Dendritic cell treated with granulocyte-macrophage colony-stimulating factor and Interleukin-4, amounts not matched to agents 40 ng/mL and 50 ng/mL, for 4 days (primary cell): ENCODE results near the gene PGAP3.
A peak's percentile ranks its signal among the peaks of the same experiment; 100 is the strongest.

Experiments used
- H3K27ac Mint-ChIP-seq: one replicate; pipeline ENCODE4 v1.8.0; 2022; ENCODE audit warnings: mild to moderate bottlenecking, mixed read lengths
- H3K27me3 Mint-ChIP-seq: one replicate; pipeline ENCODE4 v1.8.0; 2022; ENCODE audit warnings: mild to moderate bottlenecking, mixed read lengths
- H3K36me3 Mint-ChIP-seq: one replicate; pipeline ENCODE4 v1.8.0; 2022; ENCODE audit warnings: low read depth, mixed read lengths
- H3K4me1 Mint-ChIP-seq: one replicate; pipeline ENCODE4 v1.8.0; 2022; ENCODE audit warnings: low read depth, mixed read lengths
- H3K4me3 Mint-ChIP-seq: one replicate; pipeline ENCODE4 v1.8.0; 2022; ENCODE audit warnings: mild to moderate bottlenecking, moderate library complexity, mixed read lengths
- H3K9me3 Mint-ChIP-seq: one replicate; pipeline ENCODE4 v1.8.0; 2022; ENCODE audit warnings: mixed read lengths
- intact Hi-C: fragments of 100-400 bp; cut with micrococcal nuclease; formaldehyde crosslinking; loops from one replicate; pipeline ENCODE4 v1.15.0; 2022

PGAP3 gene

GRCh38 chr17:39639566-39640458 lies 48.0 kb downstream of the PGAP3 start:
- Mint-ChIP-seq H3K27ac (peak overlapping the region; percentile 37), H3K36me3 (peaks cover 21% of the 10 kb centered on the region), H3K27me3 (no peaks in the 10 kb centered on the region), H3K4me3 (peak overlapping the region; percentile 35), H3K9me3 (no peaks in the 10 kb centered on the region), H3K4me1 (peaks cover 94% of the 10 kb centered on the region)
- intact Hi-C loops = no loop called here

GRCh38 chr17:39639043-39639442 lies 48.8 kb downstream of the PGAP3 start:
- Mint-ChIP-seq H3K36me3 (peaks cover 17% of the 10 kb centered on the region), H3K4me1 (peaks cover 93% of the 10 kb centered on the region), H3K27me3 (no peaks in the 10 kb centered on the region), H3K9me3 (no peaks in the 10 kb centered on the region), H3K27ac (peak overlapping the region; percentile 37), H3K4me3 (peak overlapping the region; percentile 10)
- intact Hi-C loops = no loop called here

GRCh38 chr17:39638317-39638716 lies 49.5 kb downstream of the PGAP3 start:
- H3K27ac Mint-ChIP-seq = peak overlapping the region; percentile 79
- peak overlapping the region; percentile 94 for H3K4me3 Mint-ChIP-seq
- H3K4me1 Mint-ChIP-seq = peaks cover 91% of the 10 kb centered on the region
- intact Hi-C loops = no loop called here
- peaks cover 17% of the 10 kb centered on the region for H3K36me3 Mint-ChIP-seq
- peaks cover 1% of the 10 kb centered on the region for H3K27me3 Mint-ChIP-seq
- H3K9me3 Mint-ChIP-seq = no peaks in the 10 kb centered on the region

- Mint-ChIP-seq H3K9me3 (no peaks in the 10 kb centered on the region), H3K27me3 (peaks cover 8% of the 10 kb centered on the region), H3K4me1 (peaks cover 85% of the 10 kb centered on the region), H3K4me3 (peak within 1 kb of the TSS; percentile 94), H3K27ac (peak within 1 kb of the TSS; percentile 79), H3K36me3 (peaks cover 17% of the 10 kb centered on the region)
- intact Hi-C loops = loop anchor here (2.0 kb wide), 1 partner anchor 14 kb away; no protein-coding TSS in a partner anchor
These were observed 50.7 kb downstream of the PGAP3 start, which contains the start of gene STARD3 for GRCh38 chr17:39636927-39637736. STARD3 (plus strand) TSS chr17:39637144; CDS start chr17:39653532, 16,388 bp downstream.

GRCh38 chr17:39636587-39636926 lies 51.3 kb downstream of the PGAP3 start:
- Mint-ChIP-seq H3K4me1 (peaks cover 79% of the 10 kb centered on the region), H3K9me3 (no peaks in the 10 kb centered on the region), H3K36me3 (peaks cover 17% of the 10 kb centered on the region), H3K27ac (peak overlapping the region; percentile 79), H3K27me3 (peaks cover 13% of the 10 kb centered on the region), H3K4me3 (peak overlapping the region; percentile 94)
- intact Hi-C loops = loop anchor here (2.0 kb wide), 1 partner anchor 14 kb away; no protein-coding TSS in a partner anchor

- intact Hi-C loops = loop anchor here (2.0 kb wide), 1 partner anchor 13 kb away; no protein-coding TSS in a partner anchor
- peaks cover 70% of the 10 kb centered on the region for H3K4me1 Mint-ChIP-seq
- peaks cover 17% of the 10 kb centered on the region for H3K36me3 Mint-ChIP-seq
- peak overlapping the region; percentile 94 for H3K4me3 Mint-ChIP-seq
- H3K27me3 Mint-ChIP-seq = peaks cover 21% of the 10 kb centered on the region
- H3K27ac Mint-ChIP-seq = peak overlapping the region; percentile 79
- H3K9me3 Mint-ChIP-seq = no peaks in the 10 kb centered on the region
These were observed 52.2 kb downstream of the PGAP3 start for GRCh38 chr17:39635614-39636176.

- H3K9me3 Mint-ChIP-seq = no peaks in the 10 kb centered on the region
- H3K36me3 Mint-ChIP-seq = peaks cover 17% of the 10 kb centered on the region
- H3K4me3 Mint-ChIP-seq = no peak overlapping the region
- peaks cover 25% of the 10 kb centered on the region for H3K27me3 Mint-ChIP-seq
- intact Hi-C loops = no loop called here
- peaks cover 68% of the 10 kb centered on the region for H3K4me1 Mint-ChIP-seq
- no peak overlapping the region for H3K27ac Mint-ChIP-seq
These were observed 53.4 kb downstream of the PGAP3 start for GRCh38 chr17:39634384-39634871.

- H3K4me3 Mint-ChIP-seq = no peak overlapping the region
- intact Hi-C loops = no loop called here
- H3K36me3 Mint-ChIP-seq = peaks cover 17% of the 10 kb centered on the region
- no peaks in the 10 kb centered on the region for H3K9me3 Mint-ChIP-seq
- H3K4me1 Mint-ChIP-seq = peaks cover 63% of the 10 kb centered on the region
- H3K27me3 Mint-ChIP-seq = peaks cover 31% of the 10 kb centered on the region
- no peak overlapping the region for H3K27ac Mint-ChIP-seq
These were observed 54.2 kb downstream of the PGAP3 start for GRCh38 chr17:39633570-39634183.

- intact Hi-C loops = no loop called here
- Mint-ChIP-seq H3K4me3 (no peak overlapping the region), H3K27ac (peak overlapping the region; percentile 42), H3K9me3 (no peaks in the 10 kb centered on the region), H3K36me3 (peaks cover 4% of the 10 kb centered on the region), H3K27me3 (peaks cover 41% of the 10 kb centered on the region), H3K4me1 (peaks cover 50% of the 10 kb centered on the region)
These were observed 55.5 kb downstream of the PGAP3 start for GRCh38 chr17:39632153-39632941.

GRCh38 chr17:39631403-39631802 lies 56.5 kb downstream of the PGAP3 start:
- intact Hi-C loops = no loop called here
- Mint-ChIP-seq H3K27me3 (peaks cover 46% of the 10 kb centered on the region), H3K4me1 (peaks cover 51% of the 10 kb centered on the region), H3K4me3 (no peak overlapping the region), H3K27ac (peak overlapping the region; percentile 12), H3K36me3 (no peaks in the 10 kb centered on the region), H3K9me3 (no peaks in the 10 kb centered on the region)

GRCh38 chr17:39629898-39630297 lies 58.0 kb downstream of the PGAP3 start:
- peaks cover 40% of the 10 kb centered on the region for H3K4me1 Mint-ChIP-seq
- H3K27ac Mint-ChIP-seq = no peak overlapping the region
- intact Hi-C loops = no loop called here
- H3K27me3 Mint-ChIP-seq = peaks cover 61% of the 10 kb centered on the region
- no peak overlapping the region for H3K4me3 Mint-ChIP-seq
- H3K36me3 Mint-ChIP-seq = no peaks in the 10 kb centered on the region
- H3K9me3 Mint-ChIP-seq = no peaks in the 10 kb centered on the region

- intact Hi-C loops = no loop called here
These were observed 58.4 kb downstream of the PGAP3 start for GRCh38 chr17:39629494-39629880.

More at GRCh38 chr17:39629494-39629880, 58.4 kb downstream of the PGAP3 start:
- Mint-ChIP-seq H3K4me3 (no peak overlapping the region), H3K9me3 (no peaks in the 10 kb centered on the region), H3K27ac (no peak overlapping the region), H3K27me3 (peaks cover 65% of the 10 kb centered on the region), H3K4me1 (peaks cover 37% of the 10 kb centered on the region), H3K36me3 (no peaks in the 10 kb centered on the region)
